NCI-H748 (cell line): ENCODE measurements around the gene ABCA8.
"Not testable (repeated sequence)": the region's sequence is repeated elsewhere in the genome, so short reads cannot be mapped to it uniquely, and the experiment has no call there.

Experiments used
- DNase-seq: peaks from one replicate; lab custom pipeline; 2025; ENCODE audit not compliant: unreplicated experiment; lab: John Stamatoyannopoulos, UW

Gene ABCA8

DNA sequence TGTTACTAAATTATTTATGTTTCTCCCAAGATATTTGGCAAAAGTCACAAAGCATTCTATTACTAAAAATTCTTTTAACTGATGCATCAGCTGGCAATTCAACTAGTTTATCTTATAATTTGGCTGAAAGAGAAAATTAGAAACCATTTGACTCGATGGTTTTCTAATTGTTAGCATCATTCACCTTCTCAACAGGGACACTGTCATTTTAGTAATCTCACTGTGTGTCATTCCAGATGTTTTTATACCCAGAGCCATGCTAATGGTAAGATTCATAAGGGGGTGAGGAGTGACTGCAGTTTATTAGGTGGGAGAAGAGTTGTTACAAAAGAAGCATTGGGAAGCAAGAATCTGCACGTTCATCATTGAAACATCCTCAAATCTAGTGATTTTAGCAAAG is 124.9 kb downstream of the ABCA8 start:
- no peak for DNase-seq

DNA sequence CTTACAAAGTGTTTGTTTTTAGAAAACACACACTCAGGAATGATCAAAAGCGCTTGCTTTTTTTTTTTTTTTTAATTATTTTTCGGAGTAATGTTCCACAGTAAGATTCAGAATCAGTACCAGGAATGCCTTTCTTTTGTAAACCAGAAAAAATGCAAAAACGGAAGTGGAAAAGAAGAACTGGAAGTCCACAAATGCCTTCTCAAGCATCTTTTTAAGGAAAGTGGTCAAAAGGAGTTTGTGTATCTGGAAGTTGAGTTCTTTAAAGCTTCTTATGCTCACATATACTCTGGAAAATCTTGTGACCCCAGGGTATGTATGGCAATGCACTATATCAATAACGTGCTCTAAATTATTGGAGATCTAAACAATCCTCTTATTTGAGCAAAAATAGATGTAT is 126.0 kb downstream of the ABCA8 start:
- DNase-seq = no peak

- no peak for DNase-seq
Measured at GRCh38 chr17:68824707-68825106, 130.5 kb downstream of the ABCA8 start.

DNA sequence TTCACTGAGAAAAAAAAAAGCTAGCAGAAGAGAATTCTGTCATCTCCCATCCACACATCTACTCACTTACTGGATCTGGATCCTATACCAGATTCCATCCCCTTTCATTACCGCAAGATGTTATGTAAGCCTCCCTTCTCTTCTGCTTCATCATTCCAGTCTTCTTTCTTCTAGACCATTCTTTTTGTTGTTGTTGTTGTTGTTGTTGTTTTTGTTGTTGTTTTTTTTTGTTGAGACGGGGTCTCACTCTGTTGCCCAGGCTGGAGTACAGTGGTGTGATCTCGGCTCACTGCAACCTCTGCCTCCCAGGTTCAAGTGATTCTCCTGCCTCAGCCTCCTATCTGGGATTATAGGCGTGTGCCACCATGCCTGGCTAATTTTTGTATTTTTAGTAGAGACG is 131.0 kb downstream of the ABCA8 start:
- not testable (repeated sequence) for DNase-seq

DNA sequence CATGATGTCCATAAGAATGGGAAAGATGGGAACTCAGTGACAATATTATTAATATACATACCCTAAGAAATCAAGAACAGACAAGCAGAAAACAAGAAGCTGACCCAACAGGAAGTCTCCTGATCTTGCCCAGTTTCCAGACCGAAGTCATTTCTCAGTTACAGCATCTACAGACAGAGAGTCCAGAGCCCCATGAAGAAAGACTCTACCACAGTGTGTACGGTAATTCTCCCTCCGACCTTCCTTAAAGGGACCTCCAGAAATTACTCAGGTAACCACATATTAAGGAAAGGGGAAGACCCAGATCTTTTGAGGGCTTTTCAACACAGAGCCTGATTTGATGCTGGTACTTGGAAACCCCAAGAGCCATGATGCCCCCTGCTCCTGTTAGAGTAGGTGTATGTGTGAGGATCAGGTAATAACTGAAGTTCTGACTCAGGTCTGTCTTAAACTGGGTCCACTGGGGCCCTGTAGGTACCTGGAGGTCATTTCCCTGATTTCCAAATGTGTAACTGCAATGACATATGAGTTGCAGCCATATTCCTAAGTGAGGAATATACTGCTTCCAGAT is 132.4 kb downstream of the ABCA8 start:
- DNase-seq = no peak

GRCh38 chr17:68821860-68822696 is 133.1 kb downstream of the ABCA8 start:
- DNase-seq = no peak

DNA sequence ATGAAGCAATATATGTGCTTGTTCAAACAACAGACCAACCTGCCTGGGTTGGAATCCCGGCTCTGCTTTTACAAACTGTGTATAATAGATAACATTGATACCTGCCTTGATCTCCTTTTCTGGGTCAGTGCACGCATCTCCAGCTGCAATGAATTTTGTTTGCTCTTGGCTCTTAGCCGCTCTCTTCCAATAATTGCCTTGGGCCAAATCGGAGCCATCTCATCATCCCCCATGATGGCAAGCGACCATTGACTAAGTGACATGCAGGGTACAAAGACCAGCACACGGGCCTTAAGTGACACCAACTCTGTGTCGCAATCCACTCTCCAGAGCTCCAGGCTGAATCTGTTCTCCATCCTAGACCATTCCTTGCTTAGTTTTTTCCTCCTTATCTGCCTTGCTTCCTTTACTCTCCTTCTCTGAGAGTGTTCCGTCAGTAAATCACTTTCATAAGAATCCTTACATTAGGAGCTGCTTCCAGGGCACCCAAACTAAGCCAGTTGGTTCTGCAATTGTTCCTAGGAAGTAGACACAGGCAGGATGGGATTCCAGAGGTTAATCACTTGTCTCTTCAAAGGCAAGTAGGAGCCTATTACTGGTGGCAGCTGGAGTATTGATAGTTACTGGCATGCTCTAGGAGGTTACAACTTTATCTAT is 134.2 kb downstream of the ABCA8 start:
- DNase-seq = peak; percentile 92

- no peak for DNase-seq
Measured at GRCh38 chr17:68820476-68820824, 134.7 kb downstream of the ABCA8 start.

GRCh38 chr17:68819465-68819864 is 135.7 kb downstream of the ABCA8 start:
- no peak for DNase-seq
